Pancreas (tissue), 10 donors: ENCODE measurements around the gene GALNT7. TPM values are rescaled to one million over a fixed set of nuclear protein-coding genes. Genes with fewer than 3 reads are reported as not detected.

Experiments
- ATAC-seq, 4 donors: fragments of 200-7000 bp; cut with Tn5 transposase; one replicate each; pipeline versions ENCODE4 v1.8.0 to v1.9.1; 2020; ENCODE audit warnings: mild to moderate bottlenecking in 4 of 4, moderate library complexity in 4 of 4
- DNase-seq, 6 donors: peaks; one replicate each; pipeline ENCODE4 v3.0.0-alpha.2; 2020
- FAIRE-seq: peaks from 2 replicates; lab custom pipeline; 2012; peaks lifted over from hg19 to GRCh38; lab: Jason Lieb, UNC
- H3K27ac ChIP-seq, 4 donors: fragments of 200-600 bp; sonication (generic); 1 replicate in 3 of 4; 2 replicates in 1 of 4; pipeline versions ENCODE4 v1.5.0 to v1.8.0; 2020
- H3K27me3 ChIP-seq, 4 donors: fragments of 200-600 bp; one replicate each; pipeline ENCODE4 v1.8.0; 2021
- H3K36me3 ChIP-seq, 3 donors: fragments of 200-600 bp; sonication (generic) in 1 of 3; one replicate each; pipeline versions ENCODE4 v1.5.0 to v1.8.0; 2020 to 2021
- H3K4me1 ChIP-seq, 3 donors: fragments of 200-600 bp; one replicate each; pipeline ENCODE4 v1.8.0; 2021
- H3K4me3 ChIP-seq, 4 donors: fragments of 200-600 bp; sonication (generic) in 2 of 4; one replicate each; pipeline versions ENCODE4 v1.5.0 to v1.8.0; 2020 to 2021
- H3K9me3 ChIP-seq, 4 donors: fragments of 200-600 bp; one replicate each; pipeline ENCODE4 v1.8.0; 2021
- WGBS, 2 donors: extraction: QIAGEN DNeasy Blood & Tissue Kit; methylation state at CpG; one replicate each; pipeline ENCODE4 v1.1.7; 2013; 5-methylcytosine and 5-hydroxymethylcytosine counted together
- intact Hi-C, 3 donors: fragments of 100-400 bp; cut with DNase I; formaldehyde crosslinking; loops; one replicate each; pipeline versions ENCODE4 v1.11.1 to v1.14.2; 2022
- polyA plus RNA-seq, 2 donors: library from polyadenylated mRNA; stranded (reverse); fragments of 200-250 nt; gene quantifications; one replicate each; pipeline ENCODE4 v1.2.3, GENCODE V29; 2013
- total RNA-seq, 6 donors: library from RNA; stranded (reverse); fragmentation: NEBNext Ultra II Directional in 4 of 6; extraction: Animal tissue kit (Norgen Biotek cat#: 25700) in 4 of 6; gene quantifications; one replicate each; pipeline versions ENCODE4 v1.2.1 to v1.2.4, GENCODE V29; 2021 to 2023
- TF ChIP-seq, protein P1 (sequence below), 4 donors: fragments of 200-600 bp; sonication (generic) in 3 of 4; IDR thresholded peaks; one replicate each; pipeline versions ENCODE4 v1.5.0 to v1.8.0; 2021; ENCODE audit warnings: antibody characterized with exemption in 4 of 4
- donor health status: healthy with polysubstance abuse.
- donor health status: DM: no; HTN: no; CAD: no; lungs with moderate emphysema.
- donor health status: DM: no; HTN: no; CAD: no.
- donor health status: control.
- donor health status: control.
- donor health status: Bipolar disorder and iron deficiency.
- donor health status: DM: yes; HTN: yes; CAD: no.
- donor health status: DM: no; HTN: no; CAD: no.
- donor health status: DM: no; HTN: no; CAD: no.
- donor health status: DM: yes; HTN: yes; CAD: no.

The GALNT7 gene
- total and polyA plus RNA-seq, 8 donors = 5.7 to 31.2 (median 23.0) TPM

GRCh38 chr4:173135241-173135847, 33.3 kb upstream of the GALNT7 start:
- Histone ChIP-seq H3K4me1 (no peaks in the 10 kb centered on the region), H3K4me3 (no peak overlapping the region), H3K36me3 (no peaks in the 10 kb centered on the region), H3K27me3 (no peaks in the 10 kb centered on the region), H3K27ac (no peak overlapping the region), H3K9me3 (no peaks in the 10 kb centered on the region)
- intact Hi-C loops = no loop called here
- TF ChIP-seq, protein P1, sequence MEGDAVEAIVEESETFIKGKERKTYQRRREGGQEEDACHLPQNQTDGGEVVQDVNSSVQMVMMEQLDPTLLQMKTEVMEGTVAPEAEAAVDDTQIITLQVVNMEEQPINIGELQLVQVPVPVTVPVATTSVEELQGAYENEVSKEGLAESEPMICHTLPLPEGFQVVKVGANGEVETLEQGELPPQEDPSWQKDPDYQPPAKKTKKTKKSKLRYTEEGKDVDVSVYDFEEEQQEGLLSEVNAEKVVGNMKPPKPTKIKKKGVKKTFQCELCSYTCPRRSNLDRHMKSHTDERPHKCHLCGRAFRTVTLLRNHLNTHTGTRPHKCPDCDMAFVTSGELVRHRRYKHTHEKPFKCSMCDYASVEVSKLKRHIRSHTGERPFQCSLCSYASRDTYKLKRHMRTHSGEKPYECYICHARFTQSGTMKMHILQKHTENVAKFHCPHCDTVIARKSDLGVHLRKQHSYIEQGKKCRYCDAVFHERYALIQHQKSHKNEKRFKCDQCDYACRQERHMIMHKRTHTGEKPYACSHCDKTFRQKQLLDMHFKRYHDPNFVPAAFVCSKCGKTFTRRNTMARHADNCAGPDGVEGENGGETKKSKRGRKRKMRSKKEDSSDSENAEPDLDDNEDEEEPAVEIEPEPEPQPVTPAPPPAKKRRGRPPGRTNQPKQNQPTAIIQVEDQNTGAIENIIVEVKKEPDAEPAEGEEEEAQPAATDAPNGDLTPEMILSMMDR (IDR thresholded peaks at IDR 0.05) = no peak
- no peak for FAIRE-seq
- WGBS, 2 donors = 82 to 91% methylated on average over 3 of the region's 3 CpGs
- no peak for DNase-seq
- no peak for ATAC-seq

GRCh38 chr4:173138624-173139023, 30.0 kb upstream of the GALNT7 start:
- ATAC-seq (no peak), DNase-seq (no peak), FAIRE-seq (no peak)
- TF ChIP-seq, protein P1 (IDR thresholded peaks at IDR 0.05) = no peak
- Histone ChIP-seq H3K27me3 (no peaks in the 10 kb centered on the region), H3K4me3 (no peak overlapping the region), H3K4me1 (no peaks in the 10 kb centered on the region), H3K9me3 (no peaks in the 10 kb centered on the region), H3K36me3 (no peaks in the 10 kb centered on the region), H3K27ac (no peak overlapping the region)
- 79 to 85% methylated on average over 1 of the region's 1 CpG for WGBS, 2 donors
- intact Hi-C loops = no loop called here

DNA sequence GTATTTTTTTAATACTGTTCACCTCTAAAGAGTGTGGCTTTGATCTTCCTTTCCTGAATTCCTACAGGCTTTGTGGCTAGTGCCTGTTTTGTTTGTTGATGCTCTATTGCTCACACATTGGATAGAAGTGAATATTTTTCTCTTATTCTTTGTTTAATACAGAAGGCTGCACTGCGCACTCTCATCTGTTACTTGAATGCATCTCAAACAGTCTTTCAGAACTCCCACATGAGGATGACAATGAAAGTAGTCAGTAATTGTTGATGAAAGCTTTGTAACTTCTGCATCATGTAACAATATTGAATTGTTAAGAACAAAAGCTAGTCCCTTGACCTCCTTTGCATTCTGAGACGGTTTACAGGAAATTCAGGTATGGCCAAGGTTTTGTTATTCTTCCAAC, 29.1 kb upstream of the GALNT7 start:
- Histone ChIP-seq H3K36me3 (no peaks in the 10 kb centered on the region), H3K4me3 (no peak overlapping the region), H3K9me3 (no peaks in the 10 kb centered on the region), H3K27ac (no peak overlapping the region), H3K27me3 (no peaks in the 10 kb centered on the region), H3K4me1 (no peaks in the 10 kb centered on the region)
- no peak for FAIRE-seq
- TF ChIP-seq, protein P1 (IDR thresholded peaks at IDR 0.05) = no peak
- ATAC-seq = no peak
- DNase-seq = no peak
- WGBS, 2 donors = 32 to 39% methylated on average over 2 of the region's 2 CpGs
- intact Hi-C loops = no loop called here

- FAIRE-seq (no peak), ATAC-seq (no peak), DNase-seq (no peak)
- Histone ChIP-seq H3K27me3 (no peaks in the 10 kb centered on the region), H3K4me3 (no peak overlapping the region), H3K27ac (no peak overlapping the region), H3K36me3 (no peaks in the 10 kb centered on the region), H3K9me3 (no peaks in the 10 kb centered on the region), H3K4me1 (no peaks in the 10 kb centered on the region)
- TF ChIP-seq, protein P1 (IDR thresholded peaks at IDR 0.05) = no peak
- intact Hi-C loops = no loop called here
- WGBS, 2 donors = 95 to 98% methylated on average over 3 of the region's 3 CpGs
Measured at GRCh38 chr4:173145131-173145530, 23.5 kb upstream of the GALNT7 start.

GRCh38 chr4:173146456-173146855, 22.2 kb upstream of the GALNT7 start:
- no peak overlapping the region for H3K4me3 ChIP-seq

More at GRCh38 chr4:173146456-173146855, 22.2 kb upstream of the GALNT7 start:
- Histone ChIP-seq H3K9me3 (no peaks in the 10 kb centered on the region), H3K4me1 (no peaks in the 10 kb centered on the region), H3K27me3 (no peaks in the 10 kb centered on the region), H3K27ac (no peak overlapping the region), H3K36me3 (no peaks in the 10 kb centered on the region)
- intact Hi-C loops = no loop called here
- FAIRE-seq (no peak), ATAC-seq (no peak), DNase-seq (no peak)
- 94 to 96% methylated on average over 4 of the region's 4 CpGs for WGBS, 2 donors
- TF ChIP-seq, protein P1 (IDR thresholded peaks at IDR 0.05) = no peak
